PC-9 (cell line): ENCODE measurements around the gene PIP5K1B. TPM values are rescaled to one million over a fixed set of nuclear protein-coding genes. Genes with fewer than 3 reads are reported as not detected.

Experiments used
- BruUV-seq: library from RNA; stranded (reverse); fragments of 400-500 nt; replicated peaks from 2 replicates; lab custom pipeline; 2021; lab: Mats Ljungman, UMichigan
- CTCF ChIA-PET: fragments of 300-600 bp; sonication (Branson Sonifier 250); formaldehyde crosslinking; loops from one replicate; lab custom pipeline; 2022; ENCODE audit warnings: antibody characterized with exemption; lab: Charles Lee
- POLR2A ChIA-PET: fragments of 300-600 bp; sonication (Branson Sonifier 250); formaldehyde crosslinking; loops from one replicate; lab custom pipeline; 2022; ENCODE audit warnings: antibody characterized with exemption; ENCODE audit not compliant: unreplicated experiment; lab: Charles Lee
- DNase-seq, 2 experiments: peaks; one replicate each; pipeline versions ENCODE4 v3.0.0 to v3.0.0-alpha.2; 2015 to 2022; ENCODE audit warnings: mixed read lengths in 1 of 2
- H2AFZ ChIP-seq: fragments of 200-600 bp; sonication (generic); 2 replicates; pipeline ENCODE4 v1.8.1; 2017; ENCODE audit warnings: antibody characterized with exemption
- H3F3A ChIP-seq: fragments of 200-600 bp; sonication (generic); 2 replicates; pipeline ENCODE4 v1.8.1; 2017; ENCODE audit warnings: antibody characterized with exemption, mild to moderate bottlenecking, low read depth; ENCODE audit not compliant: insufficient read depth
- H3K27ac ChIP-seq: fragments of 200-600 bp; sonication (generic); 2 replicates; pipeline ENCODE4 v1.6.1; 2016; ENCODE audit warnings: mixed run types
- H3K27me3 ChIP-seq: fragments of 200-600 bp; sonication (generic); 2 replicates; pipeline ENCODE4 v1.6.1; 2016; ENCODE audit warnings: low read depth, mixed run types; ENCODE audit not compliant: insufficient read depth
- H3K36me3 ChIP-seq: fragments of 200-600 bp; sonication (generic); 2 replicates; pipeline ENCODE4 v1.6.1; 2016; ENCODE audit warnings: low read depth, mixed run types
- H3K4me1 ChIP-seq: fragments of 200-600 bp; sonication (generic); replicated peaks from 2 replicates; pipeline ENCODE4 v1.6.1; 2016; ENCODE audit warnings: mixed run types; ENCODE audit not compliant: insufficient read depth
- H3K4me2 ChIP-seq: fragments of 200-600 bp; sonication (generic); 2 replicates; pipeline ENCODE4 v1.6.1; 2017; ENCODE audit warnings: mixed run types
- H3K4me3 ChIP-seq: fragments of 200-600 bp; sonication (generic); 2 replicates; pipeline ENCODE4 v1.6.1; 2016; ENCODE audit warnings: mixed run types
- H3K79me2 ChIP-seq: fragments of 200-600 bp; sonication (generic); 2 replicates; pipeline ENCODE4 v1.6.1; 2017; ENCODE audit warnings: low read depth, mixed run types
- H3K9me2 ChIP-seq: fragments of 200-600 bp; sonication (generic); 2 replicates; pipeline ENCODE4 v1.8.1; 2017; ENCODE audit warnings: mild to moderate bottlenecking; ENCODE audit not compliant: insufficient read depth
- H3K9me3 ChIP-seq: fragments of 200-600 bp; sonication (generic); 2 replicates; pipeline ENCODE4 v1.8.1; 2016; ENCODE audit warnings: low read depth; ENCODE audit not compliant: insufficient read depth
- H4K20me1 ChIP-seq: fragments of 200-600 bp; sonication (generic); 2 replicates; pipeline ENCODE4 v1.8.1; 2017; ENCODE audit not compliant: insufficient read depth
- CTCF ChIP-seq: fragments of 200-600 bp; sonication (generic); conservative IDR thresholded peaks from 2 replicates; pipeline ENCODE4 v1.6.1; 2017; ENCODE audit warnings: mixed run types, antibody characterized with exemption, mild to moderate bottlenecking, moderate library complexity
- EZH2 ChIP-seq: fragments of 200-600 bp; sonication (generic); IDR thresholded peaks from 2 replicates; pipeline ENCODE4 v1.8.0; 2017; ENCODE audit warnings: antibody characterized with exemption, low read depth
- intact Hi-C: fragments of 100-400 bp; cut with micrococcal nuclease; formaldehyde crosslinking; loops from one replicate; pipeline ENCODE4 v1.10.0; 2022; ENCODE audit not compliant: unreplicated experiment
- total RNA-seq: library from RNA; stranded (reverse); gene quantifications from 2 replicates; pipeline ENCODE4 v1.2.3, GENCODE V29; 2021

PIP5K1B gene
- total RNA-seq, 1 experiment from 2014 or later = not detected

- Histone ChIP-seq H3K9me2 (no peaks in the 10 kb centered on the region), H3F3A (no peaks in the 10 kb centered on the region), H3K9me3 (no peaks in the 10 kb centered on the region), H3K27me3 (peaks cover 6% of the 10 kb centered on the region; the same call in 1 of the 2 replicates), H3K79me2 (no peaks in the 10 kb centered on the region), H3K36me3 (no peaks in the 10 kb centered on the region), H3K4me3 (no peak overlapping the region), H3K4me1 (0 out of 2 replicates have a peak, but pooled peaks cover 5% of the 10 kb centered on the region), H2AFZ (no peak overlapping the region), H3K4me2 (no peak overlapping the region), H3K27ac (no peak overlapping the region), H4K20me1 (no peaks in the 10 kb centered on the region)
- TF ChIP-seq CTCF (no peak), EZH2 (no peak)
- BruUV-seq = no TSS peak
- intact Hi-C loops = no loop called here
- ChIA-PET CTCF (no interaction called here), POLR2A (no interaction called here)
- peak in 1 of 2 experiments; percentile 75 for DNase-seq
These were observed 44.6 kb downstream of the PIP5K1B start for GRCh38 chr9:68749579-68750159.

GRCh38 chr9:68750255-68750654 lies 45.2 kb downstream of the PIP5K1B start:
- Histone ChIP-seq H3K36me3 (no peaks in the 10 kb centered on the region), H3K4me2 (no peak overlapping the region), H3K9me2 (no peaks in the 10 kb centered on the region), H4K20me1 (no peaks in the 10 kb centered on the region), H3K4me1 (0 out of 2 replicates have a peak, but pooled peaks cover 5% of the 10 kb centered on the region), H3K4me3 (no peak overlapping the region), H3K79me2 (no peaks in the 10 kb centered on the region), H3F3A (no peaks in the 10 kb centered on the region), H2AFZ (no peak overlapping the region), H3K27ac (no peak overlapping the region), H3K27me3 (peaks cover 6% of the 10 kb centered on the region; the same call in 1 of the 2 replicates), H3K9me3 (no peaks in the 10 kb centered on the region)
- intact Hi-C loops = no loop called here
- no peak for DNase-seq
- TF ChIP-seq EZH2 (no peak), CTCF (no peak)
- ChIA-PET POLR2A (no interaction called here), CTCF (no interaction called here)
- no TSS peak for BruUV-seq

GRCh38 chr9:68750786-68751185 lies 45.7 kb downstream of the PIP5K1B start:
- CTCF ChIA-PET = no interaction called here
- POLR2A ChIA-PET = no interaction called here
- H3K9me3 ChIP-seq = no peaks in the 10 kb centered on the region

More at GRCh38 chr9:68750786-68751185, 45.7 kb downstream of the PIP5K1B start:
- peaks cover 8% of the 10 kb centered on the region; the same call in 1 of the 2 replicates for H3K27me3 ChIP-seq
- H3K4me2 ChIP-seq = no peak overlapping the region
- no peaks in the 10 kb centered on the region for H3K79me2 ChIP-seq
- H3F3A ChIP-seq = no peaks in the 10 kb centered on the region
- no peak overlapping the region for H3K4me3 ChIP-seq
- TF ChIP-seq EZH2 = no peak
- no peak for TF ChIP-seq CTCF
- no peaks in the 10 kb centered on the region for H4K20me1 ChIP-seq
- H2AFZ ChIP-seq = no peak overlapping the region
- no TSS peak for BruUV-seq
- H3K4me1 ChIP-seq = 0 out of 2 replicates have a peak, but pooled peaks cover 5% of the 10 kb centered on the region
- peak in 1 of 2 experiments; percentile 41 for DNase-seq
- no peaks in the 10 kb centered on the region for H3K9me2 ChIP-seq
- no peak overlapping the region for H3K27ac ChIP-seq
- intact Hi-C loops = no loop called here
- H3K36me3 ChIP-seq = no peaks in the 10 kb centered on the region
